ENCODE results near the gene GREB1L. TPM values are rescaled to one million over a fixed set of nuclear protein-coding genes. Genes with fewer than 3 reads are reported as not detected.

GREB1L gene
- total RNA-seq, 2 experiments from 2014 or later: not detected

GRCh38 chr18:21486905-21487437, 244.9 kb downstream of the GREB1L start:
- Histone ChIP-seq H3K27ac (ENCODE audit: low read depth, low read length, poor library complexity, severe bottlenecking) (no peak overlapping the region), H3K36me3 (ENCODE audit: insufficient read depth, low read length) (no peaks in the 10 kb centered on the region), H3K4me2 (ENCODE audit: low read length) (no peak overlapping the region), H2AFZ (ENCODE audit: low read length) (no peak overlapping the region), H3K9me3 (ENCODE audit: low read length) (no peaks in the 10 kb centered on the region), H3K9me2 (ENCODE audit: insufficient read depth, low read length) (no peaks in the 10 kb centered on the region), H3K4me3 (ENCODE audit: low read depth, low read length, poor library complexity, severe bottlenecking) (no peak overlapping the region), H3K4me1 (ENCODE audit: insufficient read depth, low read length, poor library complexity, severe bottlenecking) (peaks cover 5% of the 10 kb centered on the region), H3K79me2 (ENCODE audit: insufficient read depth, low read depth, low read length) (no peaks in the 10 kb centered on the region), H4K20me1 (ENCODE audit: insufficient read depth, low read length) (no peaks in the 10 kb centered on the region)
- intact Hi-C loops (cut with micrococcal nuclease; ENCODE audit: unreplicated experiment): loop anchor here (5.0 kb wide), 1 partner anchor 365 kb away; no protein-coding TSS in a partner anchor
- no TSS peak for BruUV-seq (replicated peaks)
- ChIA-PET CTCF (ENCODE audit: unreplicated experiment) (interaction anchor here (1.0 kb wide), 1 partner anchor 253 kb away, joined by 3 read pairs; the partner anchor contains the start of gene MIB1), POLR2A (interaction anchor here (1.0 to 1.2 kb wide), 2 partner anchors 22 to 292 kb away, joined by 3 to 4 read pairs; no protein-coding TSS in a partner anchor)
- DNase-seq (ENCODE audit: low spot score): no peak
- TF ChIP-seq CTCF (conservative IDR thresholded peaks at IDR 0.05; ENCODE audit: low read length) (no peak), EZH2phosphoT487 (IDR thresholded peaks at IDR 0.05; ENCODE audit: borderline replicate concordance, low read depth, low read length) (no peak)

GRCh38 chr18:21489119-21489750, 247.2 kb downstream of the GREB1L start:
- Histone ChIP-seq H3K79me2 (ENCODE audit: insufficient read depth, low read depth, low read length) (no peaks in the 10 kb centered on the region), H3K4me3 (ENCODE audit: low read depth, low read length, poor library complexity, severe bottlenecking) (no peak overlapping the region), H3K4me2 (ENCODE audit: low read length) (no peak overlapping the region), H2AFZ (ENCODE audit: low read length) (no peak overlapping the region), H3K4me1 (ENCODE audit: insufficient read depth, low read length, poor library complexity, severe bottlenecking) (peaks cover 5% of the 10 kb centered on the region), H3K27ac (ENCODE audit: low read depth, low read length, poor library complexity, severe bottlenecking) (no peak overlapping the region), H4K20me1 (ENCODE audit: insufficient read depth, low read length) (no peaks in the 10 kb centered on the region), H3K36me3 (ENCODE audit: insufficient read depth, low read length) (no peaks in the 10 kb centered on the region), H3K9me3 (ENCODE audit: low read length) (no peaks in the 10 kb centered on the region), H3K9me2 (ENCODE audit: insufficient read depth, low read length) (no peaks in the 10 kb centered on the region)
- TF ChIP-seq CTCF (conservative IDR thresholded peaks at IDR 0.05; ENCODE audit: low read length) (peak; percentile 93), EZH2phosphoT487 (IDR thresholded peaks at IDR 0.05; ENCODE audit: borderline replicate concordance, low read depth, low read length) (no peak)
- CTCF ChIA-PET (ENCODE audit: unreplicated experiment): no interaction called here
- intact Hi-C loops (cut with micrococcal nuclease; ENCODE audit: unreplicated experiment): loop anchor here (1.0 to 5.0 kb wide), 2 partner anchors 363 to 467 kb away; no protein-coding TSS in a partner anchor
- POLR2A ChIA-PET: interaction anchor here (0.5 to 1.6 kb wide), 2 partner anchors 56 to 77 kb away, joined by 3 read pairs; no protein-coding TSS in a partner anchor
- peak; percentile 67 for DNase-seq (ENCODE audit: low spot score)
- BruUV-seq (replicated peaks): no TSS peak
